IMR-90 (cell line): ENCODE results near the gene PYGM. TPM values are rescaled to one million over a fixed set of nuclear protein-coding genes. Genes with fewer than 3 reads are reported as not detected.

Experiments
- ATAC-seq: fragments of 200-7000 bp; cut with Tn5 transposase; 2 replicates; pipeline ENCODE4 v1.9.1; 2020; ENCODE audit warnings: low read depth, mild to moderate bottlenecking, moderate library complexity
- BruUV-seq: library from RNA; stranded (reverse); fragments of 400-500 nt; replicated peaks from 2 replicates; lab custom pipeline; 2021; lab: Mats Ljungman, UMichigan
- CTCF ChIA-PET: fragments of 300-600 bp; formaldehyde crosslinking; extraction: SDS; loops from one replicate; lab custom pipeline; 2021; ENCODE audit warnings: antibody characterized with exemption; lab: Yijun Ruan, JAX
- POLR2A ChIA-PET: fragments of 300-600 bp; sonication (Branson Sonifier 250); formaldehyde crosslinking; loops from one replicate; lab custom pipeline; 2022; ENCODE audit warnings: antibody characterized with exemption; ENCODE audit not compliant: unreplicated experiment; lab: Charles Lee
- DNase-seq: peaks from one replicate; pipeline ENCODE4 v3.0.0; 2013
- H2AFZ ChIP-seq: replicated peaks from 2 replicates; pipeline ENCODE3; 2013; ENCODE audit warnings: low read length, mild to moderate bottlenecking; ENCODE audit not compliant: poor library complexity
- H2AK5ac ChIP-seq: 2 replicates; pipeline ENCODE4 v1.6.1; 2013; ENCODE audit warnings: low read depth, low read length, inconsistent platforms
- H2AK9ac ChIP-seq: replicated peaks from 2 replicates; pipeline ENCODE3; 2013; ENCODE audit warnings: mild to moderate bottlenecking, low read depth, low read length, moderate library complexity; ENCODE audit not compliant: poor library complexity
- H2BK120ac ChIP-seq: 2 replicates; pipeline ENCODE4 v1.6.1; 2013; ENCODE audit warnings: low read depth, low read length, inconsistent platforms
- H2BK15ac ChIP-seq: 3 replicates; pipeline ENCODE4 v1.6.1; 2013; ENCODE audit warnings: low read depth, low read length, inconsistent platforms
- H2BK20ac ChIP-seq: 2 replicates; pipeline ENCODE4 v1.6.1; 2013; ENCODE audit warnings: low read depth, mild to moderate bottlenecking, inconsistent platforms, low read length, moderate library complexity
- H2BK5ac ChIP-seq: 2 replicates; pipeline ENCODE4 v1.6.1; 2013; ENCODE audit warnings: mild to moderate bottlenecking, low read depth, low read length, inconsistent platforms; ENCODE audit not compliant: poor library complexity, severe bottlenecking
- H3K14ac ChIP-seq: replicated peaks from 2 replicates; pipeline ENCODE4 v1.6.1; 2013; ENCODE audit warnings: low read depth, low read length, inconsistent platforms
- H3K18ac ChIP-seq: 2 replicates; pipeline ENCODE4 v1.6.1; 2013; ENCODE audit warnings: low read depth, low read length, control low read depth
- H3K23ac ChIP-seq: 2 replicates; pipeline ENCODE4 v1.6.1; 2013; ENCODE audit warnings: low read depth, low read length, inconsistent platforms
- H3K27ac ChIP-seq: 2 replicates; pipeline ENCODE4 v1.5.1; 2013; ENCODE audit warnings: mild to moderate bottlenecking, control low read depth, low read length; ENCODE audit not compliant: insufficient read depth
- H3K27me3 ChIP-seq: 2 replicates; pipeline ENCODE4 v1.6.1; 2013; ENCODE audit warnings: low read length; ENCODE audit not compliant: control insufficient read depth, insufficient read depth
- H3K36me3 ChIP-seq: 2 replicates; pipeline ENCODE4 v1.6.1; 2013; ENCODE audit warnings: low read length, mixed read lengths; ENCODE audit not compliant: control insufficient read depth, insufficient read depth
- H3K4ac ChIP-seq: 2 replicates; pipeline ENCODE4 v1.6.1; 2013; ENCODE audit warnings: low read depth, low read length, inconsistent platforms
- H3K4me1 ChIP-seq: 2 replicates; pipeline ENCODE4 v1.6.1; 2013; ENCODE audit warnings: low read length, mixed read lengths; ENCODE audit not compliant: control insufficient read depth, insufficient read depth
- H3K4me2 ChIP-seq: 2 replicates; pipeline ENCODE4 v1.6.1; 2013; ENCODE audit warnings: low read depth, mild to moderate bottlenecking, control low read depth, low read length, moderate library complexity
- H3K4me3 ChIP-seq: 2 replicates; pipeline ENCODE4 v1.5.1; 2013; ENCODE audit warnings: low read depth, mild to moderate bottlenecking, control low read depth, low read length, moderate library complexity; ENCODE audit not compliant: insufficient read depth
- H3K56ac ChIP-seq: 2 replicates; pipeline ENCODE4 v1.6.1; 2013; ENCODE audit warnings: low read length, inconsistent platforms; ENCODE audit not compliant: insufficient read depth; ENCODE audit errors: extremely low read depth
- H3K79me1 ChIP-seq, 2 experiments: 2 replicates each; pipeline ENCODE4 v1.6.1; 2013; ENCODE audit warnings: low read length in 2 of 2, inconsistent platforms in 1 of 2, low read depth in 1 of 2
- H3K9ac ChIP-seq: 2 replicates; pipeline ENCODE4 v1.6.1; 2013; ENCODE audit warnings: low read depth, low read length, control low read depth
- H3K9me1 ChIP-seq: 2 replicates; pipeline ENCODE4 v1.6.1; 2013; ENCODE audit warnings: low read length, inconsistent platforms; ENCODE audit not compliant: insufficient read depth
- H3K9me3 ChIP-seq: 2 replicates; pipeline ENCODE4 v1.6.1; 2013; ENCODE audit warnings: low read length; ENCODE audit not compliant: control insufficient read depth, insufficient read depth
- H4K20me1 ChIP-seq: 2 replicates; pipeline ENCODE4 v1.6.1; 2013; ENCODE audit warnings: low read length, inconsistent platforms; ENCODE audit not compliant: insufficient read depth
- H4K5ac ChIP-seq: 2 replicates; pipeline ENCODE4 v1.6.1; 2013; ENCODE audit warnings: mild to moderate bottlenecking, low read depth, low read length, control low read depth
- H4K8ac ChIP-seq, 2 experiments: 2 replicates each; pipeline ENCODE4 v1.6.1; 2013; ENCODE audit warnings: low read depth in 2 of 2, low read length in 2 of 2, control low read depth in 1 of 2, inconsistent platforms in 1 of 2
- H4K91ac ChIP-seq: 2 replicates; pipeline ENCODE4 v1.6.1; 2013; ENCODE audit warnings: low read depth, low read length, inconsistent platforms; ENCODE audit not compliant: insufficient read depth
- BHLHE40 ChIP-seq: fragments of 150-350 bp; IDR thresholded peaks from 2 replicates; pipeline ENCODE4 v1.6.1; 2016; ENCODE audit warnings: mild to moderate bottlenecking, low read depth, low read length
- CEBPB ChIP-seq: IDR thresholded peaks from 2 replicates; pipeline ENCODE4 v1.6.1; 2012; ENCODE audit warnings: low read depth, low read length, improper control_type of control experiment
- CHD1 ChIP-seq: IDR thresholded peaks from 2 replicates; pipeline ENCODE4 v1.6.1; 2012; ENCODE audit warnings: low read depth, low read length, improper control_type of control experiment
- CTCF ChIP-seq: conservative IDR thresholded peaks from 2 replicates; pipeline ENCODE4 v1.5.1; 2012; ENCODE audit warnings: mild to moderate bottlenecking, low read depth, low read length, improper control_type of control experiment
- ELK1 ChIP-seq: fragments of 150-350 bp; IDR thresholded peaks from 2 replicates; pipeline ENCODE4 v1.6.1; 2016; ENCODE audit warnings: low read depth, mild to moderate bottlenecking, low read length, moderate library complexity, borderline replicate concordance
- FOS ChIP-seq: fragments of 150-350 bp; IDR thresholded peaks from 2 replicates; pipeline ENCODE4 v1.6.1; 2016; ENCODE audit warnings: low read depth, low read length
- MAFK ChIP-seq: IDR thresholded peaks from 2 replicates; pipeline ENCODE4 v1.6.1; 2012; ENCODE audit warnings: low read depth, low read length, improper control_type of control experiment
- MAZ ChIP-seq: IDR thresholded peaks from 2 replicates; pipeline ENCODE4 v1.6.1; 2012; ENCODE audit warnings: low read depth, mild to moderate bottlenecking, low read length, improper control_type of control experiment, moderate library complexity, borderline replicate concordance
- MXI1 ChIP-seq: IDR thresholded peaks from 2 replicates; pipeline ENCODE4 v1.6.1; 2012; ENCODE audit warnings: low read depth, mild to moderate bottlenecking, low read length, moderate library complexity, borderline replicate concordance
- NFE2L2 ChIP-seq: fragments of 150-350 bp; IDR thresholded peaks from 2 replicates; pipeline ENCODE4 v1.6.1; 2016; ENCODE audit warnings: low read depth, mild to moderate bottlenecking, low read length
- POLR2A ChIP-seq: IDR thresholded peaks from 2 replicates; pipeline ENCODE4 v1.6.1; 2012; ENCODE audit warnings: mild to moderate bottlenecking, low read depth, low read length
- RAD21 ChIP-seq: IDR thresholded peaks from 2 replicates; pipeline ENCODE4 v1.6.1; 2012; ENCODE audit warnings: low read length, improper control_type of control experiment
- RCOR1 ChIP-seq: IDR thresholded peaks from 2 replicates; pipeline ENCODE4 v1.6.1; 2012; ENCODE audit warnings: mild to moderate bottlenecking, low read length, improper control_type of control experiment; ENCODE audit not compliant: insufficient replicate concordance
- RFX5 ChIP-seq: IDR thresholded peaks from 2 replicates; pipeline ENCODE4 v1.8.0; 2012; ENCODE audit warnings: low read depth, mild to moderate bottlenecking, low read length, moderate library complexity
- SMC3 ChIP-seq: fragments of 150-350 bp; IDR thresholded peaks from 2 replicates; pipeline ENCODE4 v1.6.1; 2016; ENCODE audit warnings: low read depth, mild to moderate bottlenecking, antibody characterized with exemption, low read length, moderate library complexity
- USF2 ChIP-seq: fragments of 150-350 bp; IDR thresholded peaks from 2 replicates; pipeline ENCODE4 v1.6.1; 2017; ENCODE audit warnings: mild to moderate bottlenecking, antibody characterized with exemption, low read length, low read depth
- WGBS, 2 experiments: methylation state at CpG; one replicate each; pipeline versions ENCODE4 v1.1.5 to v1.1.7; 2013; ENCODE audit warnings: missing lambda C conversion rate in 2 of 2; ENCODE audit not compliant: insufficient read length in 1 of 2; ENCODE audit errors: extremely low coverage in 2 of 2; 5-methylcytosine and 5-hydroxymethylcytosine counted together
- dilution Hi-C: fragments of 300-500 bp; cut with HindIII; formaldehyde crosslinking; loops from one replicate; pipeline ENCODE4 v1.14.3; 2018; ENCODE audit warnings: low sequenced_read_pairs; ENCODE audit not compliant: unreplicated experiment
- in situ Hi-C: fragments of 300-500 bp; cut with MboI; formaldehyde crosslinking; loops from 3 replicates; pipeline ENCODE4 v1.14.3; 2019; ENCODE audit warnings: low sequenced_read_pairs, inconsistent platforms, mixed read lengths
- intact Hi-C: fragments of 100-400 bp; cut with micrococcal nuclease; formaldehyde crosslinking; loops from 2 replicates; pipeline ENCODE4 v1.10.0; 2022
- polyA plus RNA-seq, 3 experiments: library from polyadenylated mRNA; depleted of rRNA; stranded (reverse); fragments of >200 nt; gene quantifications; 2 replicates each; pipeline ENCODE4 v1.2.3, GENCODE V29; 2012; ENCODE audit warnings: low replicate concordance in 1 of 3
- total RNA-seq: library from RNA; depleted of rRNA; stranded (reverse); fragments of >200 nt; gene quantifications from 2 replicates; pipeline ENCODE4 v1.2.3, GENCODE V29; 2012

PYGM gene
- total and polyA plus RNA-seq, 2 of the 4 experiments (the other 2 are of a cell fraction): 0.18 to 0.21 TPM

GRCh38 chr11:64760759-64761420 is 1.1 kb upstream of the PYGM start:
- Histone ChIP-seq H3K9me3 (no peaks in the 10 kb centered on the region), H2AFZ (no peak overlapping the region), H3K56ac (no peak overlapping the region), H3K27ac (no peak overlapping the region), H3K18ac (no peak overlapping the region), H3K9me1 (peaks cover 18% of the 10 kb centered on the region; the same call in 1 of the 2 replicates), H3K79me1 (peaks cover 10 to 39% of the 10 kb centered on the region in 2 experiments; a peak in 3 of 4 replicates), H3K4me2 (no peak overlapping the region), H2BK5ac (no peak overlapping the region), H3K14ac (no peak overlapping the region), H4K5ac (no peak overlapping the region), H2BK20ac (no peak overlapping the region), H3K4ac (no peak overlapping the region), H3K4me1 (peaks cover 18% of the 10 kb centered on the region), H4K20me1 (peaks cover 35% of the 10 kb centered on the region), H2AK5ac (no peak overlapping the region), H3K36me3 (peaks cover 39% of the 10 kb centered on the region), H2BK120ac (no peak overlapping the region), H3K4me3 (no peak overlapping the region), H3K23ac (no peak overlapping the region), H3K9ac (no peak overlapping the region), H3K27me3 (no peaks in the 10 kb centered on the region), H2BK15ac (no peak overlapping the region), H2AK9ac (no peak overlapping the region), H4K8ac (no peak overlapping the region), H4K91ac (no peak overlapping the region)
- intact Hi-C loops (no loop called here), dilution Hi-C loops (no loop called here), in situ Hi-C loops (no loop called here)
- POLR2A ChIA-PET: interaction anchor here (0.6 kb wide), 1 partner anchor 743 kb away, joined by 3 read pairs; no protein-coding TSS in a partner anchor
- no peak for ATAC-seq
- CTCF ChIA-PET: no interaction called here
- WGBS, 2 experiments: 57% methylated on average over 3 of the region's 7 CpGs; no CpG with 5 or more reads in 1 of the 2 experiments
- no TSS peak for BruUV-seq
- no peak for DNase-seq
- TF ChIP-seq CTCF (no peak), USF2 (no peak), MAFK (no peak), CEBPB (no peak), SMC3 (no peak), NFE2L2 (no peak), POLR2A (no peak), FOS (no peak), MAZ (no peak), MXI1 (no peak), RAD21 (no peak), RCOR1 (no peak), ELK1 (no peak), BHLHE40 (no peak), RFX5 (no peak), CHD1 (no peak)
